Right kidney (tissue), 1 donor: Measurements from ENCODE around the gene CASQ1.

ENCODE experiments used
- DNase-seq: peaks from one replicate; pipeline ENCODE4 v3.0.0-alpha.2; 2016

CASQ1 gene

DNA sequence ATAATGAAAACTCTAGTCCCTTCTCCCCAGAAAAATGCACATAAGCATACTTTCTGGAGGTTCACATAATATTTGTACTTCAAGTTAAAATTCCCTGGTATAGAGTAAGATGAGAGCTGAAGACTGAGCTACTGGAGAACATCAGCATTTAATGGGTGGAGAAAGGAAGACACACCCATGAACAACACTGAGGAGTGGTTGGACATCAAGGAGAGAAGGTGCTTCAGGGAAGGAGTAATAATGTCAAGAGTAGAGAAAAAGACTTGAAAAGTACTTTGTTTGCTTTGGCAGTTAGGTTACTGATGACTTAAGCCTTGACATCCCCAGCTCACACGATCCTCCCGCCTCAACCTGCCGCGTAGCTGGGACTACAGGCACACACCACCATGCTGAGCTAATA is 36.7 kb downstream of the CASQ1 start:
- no peak for DNase-seq

DNA sequence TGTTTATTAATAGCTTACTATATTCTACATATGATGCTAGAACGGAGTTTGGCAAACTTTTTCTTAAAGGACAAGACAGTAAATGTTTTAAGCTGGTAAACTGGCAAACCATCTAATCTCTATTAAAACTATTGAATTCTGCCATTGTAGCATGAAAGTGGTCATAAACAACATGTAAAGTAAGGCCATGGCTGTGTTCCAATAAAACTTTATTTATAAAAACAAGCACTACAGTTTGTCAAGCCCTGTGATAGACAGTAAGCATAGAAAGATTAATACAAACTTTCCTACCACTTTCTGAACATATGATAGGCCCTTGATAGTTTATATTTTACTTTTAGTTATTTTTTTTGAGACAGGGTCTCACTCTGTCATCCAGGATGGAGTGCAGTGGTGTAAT is 37.2 kb downstream of the CASQ1 start:
- DNase-seq: no peak

DNA sequence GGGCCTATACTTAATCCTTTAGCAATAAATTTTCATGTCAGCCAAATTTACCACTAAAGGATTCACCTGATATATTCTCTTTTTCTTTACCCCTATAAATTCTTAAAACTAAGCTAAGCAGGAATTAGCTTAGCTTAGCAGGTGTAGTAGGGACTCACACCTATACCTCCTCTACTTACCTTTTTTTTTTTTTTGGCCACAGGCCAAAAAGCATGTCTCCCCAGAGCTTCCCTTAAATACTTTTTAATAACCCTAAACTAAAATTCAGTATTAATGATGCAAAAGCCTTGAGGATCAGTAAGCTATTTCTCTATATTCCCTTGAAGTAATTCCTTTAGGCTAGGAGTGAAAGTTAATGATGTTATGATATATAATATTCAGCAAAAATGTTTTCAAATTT is 38.1 kb downstream of the CASQ1 start:
- no peak for DNase-seq

DNA sequence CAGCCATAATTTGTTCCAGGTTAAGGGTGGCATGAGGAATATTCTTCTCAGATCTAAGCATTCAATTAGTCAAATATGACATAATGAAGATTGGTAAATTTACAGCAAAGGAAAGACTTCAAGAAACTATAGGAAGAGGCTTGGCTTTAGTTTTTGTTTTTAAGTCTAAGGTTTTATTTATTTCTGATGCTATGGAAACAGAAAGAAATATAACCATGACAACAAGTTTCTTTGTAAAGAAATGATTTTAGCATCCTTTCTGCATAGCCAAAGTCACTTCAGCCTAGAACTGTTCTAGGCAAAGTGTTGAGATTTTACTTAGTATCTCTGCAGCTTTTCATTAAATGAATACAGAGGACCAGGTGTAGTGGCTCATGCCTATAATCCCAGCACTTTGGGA is 42.5 kb downstream of the CASQ1 start:
- no peak for DNase-seq

DNA sequence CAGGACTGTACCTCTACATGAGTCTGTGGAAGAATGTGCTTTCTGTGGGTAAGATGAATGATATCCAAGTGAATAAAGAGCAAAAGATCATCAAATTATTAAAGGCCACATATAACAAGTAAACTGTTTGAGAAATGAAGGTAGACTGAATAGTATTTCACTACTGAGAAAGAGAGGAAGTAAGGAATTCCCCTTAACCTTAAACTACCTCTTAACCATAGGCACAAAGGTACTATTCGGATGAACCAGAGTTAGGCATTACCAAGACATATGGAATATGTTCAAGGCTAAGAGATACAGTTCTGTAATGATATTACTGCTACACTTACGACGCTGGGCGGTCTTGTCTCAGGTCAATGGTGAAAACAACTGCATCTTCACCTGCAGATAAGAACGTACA is 46.4 kb downstream of the CASQ1 start:
- no peak for DNase-seq

DNA sequence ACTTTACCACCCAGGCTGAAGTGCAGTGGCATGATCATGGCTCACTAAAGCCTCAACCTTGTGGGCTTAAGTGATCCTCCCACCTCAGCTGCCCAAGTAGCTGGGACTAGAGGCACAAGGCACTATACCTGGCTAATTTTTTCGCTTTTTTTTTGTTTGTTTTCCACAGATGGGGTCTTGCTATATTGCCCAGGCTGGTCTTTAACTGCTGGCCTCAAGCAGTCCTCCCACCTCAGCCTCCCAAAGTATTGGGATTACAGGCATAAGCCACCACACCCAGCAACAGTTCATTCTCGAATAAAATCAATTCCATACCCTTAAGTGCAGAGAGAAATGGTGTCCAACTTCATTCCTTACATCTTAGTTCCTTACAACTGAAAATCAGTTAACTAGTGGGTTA is 47.2 kb downstream of the CASQ1 start:
- DNase-seq: no peak

DNA sequence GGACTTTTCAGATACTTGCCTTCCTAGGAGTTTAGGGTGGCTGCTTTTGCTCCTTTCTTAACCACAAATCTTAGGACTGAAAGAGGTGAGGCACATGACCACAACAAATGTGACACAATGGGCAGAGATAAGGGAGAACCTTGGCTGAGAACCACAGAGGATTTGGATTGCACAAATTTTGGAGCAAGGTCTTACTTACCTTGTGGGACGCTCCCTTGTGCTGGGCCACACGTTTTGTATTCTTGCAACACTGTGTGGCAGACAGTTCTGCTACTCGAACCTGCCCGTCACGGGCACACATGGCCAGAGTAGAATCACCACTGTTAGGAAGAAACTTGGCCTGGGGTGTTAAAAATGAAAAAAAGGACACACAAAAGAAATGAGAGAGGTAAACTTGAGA is 48.0 kb downstream of the CASQ1 start:
- no peak for DNase-seq

DNA sequence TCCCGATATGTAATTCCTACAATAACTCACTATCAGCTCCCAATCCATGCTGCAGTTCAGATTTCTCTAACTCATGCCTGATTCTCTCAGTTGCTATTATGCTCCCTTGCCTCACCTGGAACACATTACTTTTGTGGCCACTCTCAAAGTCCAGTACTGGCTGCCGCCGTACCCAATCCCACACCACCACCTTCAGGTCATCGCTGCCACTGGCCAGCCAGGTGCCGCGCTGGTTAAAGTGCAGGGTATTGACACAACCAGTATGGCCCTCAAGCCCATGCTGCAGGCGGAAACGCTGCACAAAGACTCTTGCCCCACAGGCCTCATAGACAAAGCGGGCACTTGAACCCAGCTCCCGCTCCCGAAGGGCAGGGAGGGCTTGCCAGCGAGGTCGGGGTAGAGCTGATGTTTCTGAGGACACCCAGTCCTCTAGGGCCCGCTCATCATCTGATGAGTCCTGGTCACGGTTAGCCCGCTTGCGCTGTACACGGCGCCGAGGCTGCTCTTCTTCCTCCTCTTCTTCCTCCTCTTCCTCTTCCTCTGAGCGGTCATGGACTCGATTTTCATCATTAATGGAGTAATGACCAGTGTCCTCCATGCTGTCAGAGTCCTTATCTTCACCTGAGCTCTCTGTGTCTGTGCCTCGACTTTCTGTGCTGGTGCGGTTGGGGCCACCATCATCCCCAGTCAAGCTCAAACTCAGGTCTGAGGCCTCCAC is 49.4 kb downstream of the CASQ1 start:
- no peak for DNase-seq

DNA sequence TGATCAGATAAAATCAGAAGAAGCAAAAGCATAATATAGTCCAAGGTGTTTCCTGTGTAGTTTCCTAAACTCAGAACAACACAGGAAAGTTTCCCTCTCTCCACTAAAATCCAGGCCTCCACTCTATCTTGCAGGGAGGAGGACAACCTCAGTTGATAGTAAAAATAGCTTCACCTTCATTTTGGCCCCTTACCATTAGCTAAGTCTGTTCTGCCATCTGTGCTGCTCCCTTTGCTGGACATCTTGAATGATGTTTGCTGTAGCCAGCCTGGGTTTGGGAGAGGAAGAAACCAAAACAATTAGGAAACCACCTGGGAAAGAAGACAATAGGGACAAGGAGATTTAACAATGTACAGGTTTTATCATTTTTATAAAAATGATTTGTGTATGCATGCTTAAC is 53.4 kb downstream of the CASQ1 start:
- no peak for DNase-seq

DNA sequence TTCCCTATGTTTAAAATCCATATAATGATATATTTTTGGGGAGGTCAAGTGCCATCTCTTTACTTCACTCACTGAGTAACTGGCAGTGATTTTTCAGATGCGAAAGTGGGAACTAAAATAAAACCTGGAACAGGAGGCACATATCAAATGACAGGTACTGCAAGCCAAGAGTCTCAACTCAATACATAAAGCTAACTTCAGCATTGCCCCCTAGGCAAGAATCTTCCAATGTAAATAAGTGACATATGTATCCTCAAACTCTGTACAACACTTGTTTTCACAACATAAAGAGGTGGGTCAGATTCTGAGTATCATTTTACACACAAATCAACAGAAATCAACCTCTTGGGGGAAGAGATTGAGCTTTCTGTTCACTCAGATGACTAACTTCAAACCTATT is 53.8 kb downstream of the CASQ1 start:
- no peak for DNase-seq

DNA sequence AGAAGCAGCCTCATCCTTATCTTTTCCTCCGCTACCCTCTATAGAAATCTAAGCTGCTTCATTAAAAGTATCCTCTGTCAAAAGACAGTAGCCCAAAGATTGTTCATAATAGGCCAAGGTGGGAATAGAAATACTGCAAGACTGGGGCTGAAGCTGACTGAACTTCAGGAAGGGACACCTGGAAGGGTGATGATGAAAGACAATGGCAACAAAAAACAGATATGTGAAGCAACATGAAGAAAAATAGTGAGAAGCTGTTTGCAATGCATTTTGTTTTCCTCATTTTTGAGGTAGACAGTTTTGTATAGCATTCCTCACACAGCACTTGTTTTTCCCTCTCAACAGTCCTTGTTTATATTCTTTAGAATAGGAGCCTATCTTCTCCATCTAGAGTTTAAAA is 55.1 kb downstream of the CASQ1 start:
- DNase-seq: no peak

DNA sequence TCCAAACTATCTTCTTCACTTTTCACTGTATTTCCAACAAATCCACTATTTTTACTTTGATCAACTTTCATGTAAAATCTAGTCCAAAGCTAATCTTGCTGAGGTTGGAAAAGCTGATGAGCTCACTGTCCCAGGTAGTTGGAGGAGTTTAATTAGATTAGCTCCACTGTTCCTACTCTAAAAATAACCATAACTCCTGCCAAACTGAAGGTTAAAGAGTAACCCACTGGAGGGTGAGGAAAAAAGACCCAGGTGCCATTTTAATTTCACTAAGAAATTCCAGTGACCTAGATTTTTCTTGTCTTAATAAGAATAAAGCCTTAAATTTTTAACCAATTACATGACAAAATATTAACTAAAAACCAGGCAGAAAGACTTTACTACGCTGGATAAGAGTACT is 56.7 kb downstream of the CASQ1 start:
- DNase-seq: no peak

DNA sequence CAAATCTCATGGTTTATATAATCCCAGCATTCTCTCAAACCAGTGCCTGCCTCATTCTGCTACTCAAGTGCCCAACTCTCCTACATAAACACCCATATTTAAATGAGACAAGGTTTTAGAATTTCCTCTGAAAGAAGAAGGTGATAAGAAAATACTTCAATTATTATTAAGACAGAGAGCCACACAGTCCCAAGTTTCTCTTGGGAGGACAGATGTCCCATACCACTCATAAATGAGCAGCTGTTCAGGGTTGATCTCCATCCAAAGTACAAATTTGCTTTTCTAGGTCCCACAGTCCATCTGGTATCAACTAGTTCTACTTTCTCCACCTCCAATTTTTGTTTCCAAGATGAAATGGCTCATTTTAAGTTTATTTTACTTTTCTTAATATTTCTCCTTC is 60.6 kb downstream of the CASQ1 start:
- no peak for DNase-seq
